ENCODE results near the gene TRPM8. TPM values are rescaled to one million over a fixed set of nuclear protein-coding genes. Genes with fewer than 3 reads are reported as not detected.

Gene TRPM8
- polyA plus RNA-seq, 1 experiment = 0.11 TPM

DNA sequence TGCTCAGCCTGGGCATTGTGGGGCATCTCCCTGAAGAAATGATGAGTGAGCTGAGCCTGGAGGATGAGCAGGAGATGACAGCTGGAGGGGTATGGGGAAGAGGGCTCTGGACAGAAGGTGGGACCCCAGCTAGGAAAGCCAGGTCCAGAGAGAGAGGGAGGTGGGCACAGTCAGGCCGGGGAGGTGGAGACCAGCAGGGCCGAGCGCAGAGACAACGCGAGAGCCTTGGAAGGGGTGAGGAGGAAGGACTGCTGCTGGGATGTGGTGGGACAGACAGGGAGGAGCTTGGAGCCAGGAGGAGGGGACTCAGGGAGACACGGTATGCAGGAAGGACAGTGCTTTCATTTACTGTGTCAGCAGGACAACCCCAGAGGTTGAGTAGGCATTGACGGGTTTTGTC is 8.2 kb downstream of the TRPM8 start:
- CTCF ChIA-PET = interaction anchor here (0.5 kb wide), 1 partner anchor 39 kb away, joined by 4 read pairs; no protein-coding TSS in a partner anchor
- H3K27ac ChIP-seq (ENCODE audit: low read depth, low read length) = no peak overlapping the region
- TF ChIP-seq, protein P1, sequence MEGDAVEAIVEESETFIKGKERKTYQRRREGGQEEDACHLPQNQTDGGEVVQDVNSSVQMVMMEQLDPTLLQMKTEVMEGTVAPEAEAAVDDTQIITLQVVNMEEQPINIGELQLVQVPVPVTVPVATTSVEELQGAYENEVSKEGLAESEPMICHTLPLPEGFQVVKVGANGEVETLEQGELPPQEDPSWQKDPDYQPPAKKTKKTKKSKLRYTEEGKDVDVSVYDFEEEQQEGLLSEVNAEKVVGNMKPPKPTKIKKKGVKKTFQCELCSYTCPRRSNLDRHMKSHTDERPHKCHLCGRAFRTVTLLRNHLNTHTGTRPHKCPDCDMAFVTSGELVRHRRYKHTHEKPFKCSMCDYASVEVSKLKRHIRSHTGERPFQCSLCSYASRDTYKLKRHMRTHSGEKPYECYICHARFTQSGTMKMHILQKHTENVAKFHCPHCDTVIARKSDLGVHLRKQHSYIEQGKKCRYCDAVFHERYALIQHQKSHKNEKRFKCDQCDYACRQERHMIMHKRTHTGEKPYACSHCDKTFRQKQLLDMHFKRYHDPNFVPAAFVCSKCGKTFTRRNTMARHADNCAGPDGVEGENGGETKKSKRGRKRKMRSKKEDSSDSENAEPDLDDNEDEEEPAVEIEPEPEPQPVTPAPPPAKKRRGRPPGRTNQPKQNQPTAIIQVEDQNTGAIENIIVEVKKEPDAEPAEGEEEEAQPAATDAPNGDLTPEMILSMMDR (IDR thresholded peaks at IDR 0.05; ENCODE audit: low read depth, low read length) = no peak
- H3K4me3 ChIP-seq (ENCODE audit: low read depth, low read length) = no peak overlapping the region
- H3K9me3 ChIP-seq (ENCODE audit: control insufficient read depth, insufficient read depth, low read length) = no peaks in the 10 kb centered on the region
- peaks cover 2% of the 10 kb centered on the region for H3K27me3 ChIP-seq (ENCODE audit: control insufficient read depth, insufficient read depth, low read length)
- POLR2A ChIA-PET = interaction anchor here (0.6 kb wide), 1 partner anchor 1679 kb away, joined by 7 read pairs; no protein-coding TSS in a partner anchor
- DNase-seq (ENCODE audit: low read depth, low spot score) = no peak

DNA sequence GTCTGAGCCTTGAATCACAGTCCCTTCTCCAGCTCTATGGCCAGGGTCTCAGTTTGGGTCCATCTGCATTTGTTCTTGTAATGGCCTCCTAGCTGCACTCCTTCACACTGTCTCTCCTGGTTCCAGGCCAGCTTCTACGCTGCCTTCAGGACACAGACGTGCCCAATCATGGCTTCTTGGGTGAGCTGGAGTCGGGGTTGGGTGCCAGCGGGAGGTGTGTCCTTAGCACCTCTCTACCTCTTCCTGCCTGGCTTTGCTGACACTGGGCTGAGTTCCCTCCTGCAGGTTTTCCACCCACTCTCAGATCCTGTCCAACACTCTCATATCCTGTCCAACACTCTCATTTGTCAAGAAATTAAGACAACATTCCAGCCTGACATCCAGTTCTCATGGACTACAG is 9.6 kb downstream of the TRPM8 start:
- Histone ChIP-seq H3K9me3 (ENCODE audit: control insufficient read depth, insufficient read depth, low read length) (no peaks in the 10 kb centered on the region), H3K4me3 (ENCODE audit: low read depth, low read length) (no peak overlapping the region), H3K27me3 (ENCODE audit: control insufficient read depth, insufficient read depth, low read length) (peaks cover 2% of the 10 kb centered on the region), H3K27ac (ENCODE audit: low read depth, low read length) (no peak overlapping the region)
- ChIA-PET CTCF (interaction anchor here (1.0 kb wide), 1 partner anchor 9 kb away, joined by 3 read pairs; no protein-coding TSS in a partner anchor), POLR2A (no interaction called here)
- TF ChIP-seq, protein P1 (IDR thresholded peaks at IDR 0.05; ENCODE audit: low read depth, low read length) = no peak
- DNase-seq (ENCODE audit: low read depth, low spot score) = no peak

DNA sequence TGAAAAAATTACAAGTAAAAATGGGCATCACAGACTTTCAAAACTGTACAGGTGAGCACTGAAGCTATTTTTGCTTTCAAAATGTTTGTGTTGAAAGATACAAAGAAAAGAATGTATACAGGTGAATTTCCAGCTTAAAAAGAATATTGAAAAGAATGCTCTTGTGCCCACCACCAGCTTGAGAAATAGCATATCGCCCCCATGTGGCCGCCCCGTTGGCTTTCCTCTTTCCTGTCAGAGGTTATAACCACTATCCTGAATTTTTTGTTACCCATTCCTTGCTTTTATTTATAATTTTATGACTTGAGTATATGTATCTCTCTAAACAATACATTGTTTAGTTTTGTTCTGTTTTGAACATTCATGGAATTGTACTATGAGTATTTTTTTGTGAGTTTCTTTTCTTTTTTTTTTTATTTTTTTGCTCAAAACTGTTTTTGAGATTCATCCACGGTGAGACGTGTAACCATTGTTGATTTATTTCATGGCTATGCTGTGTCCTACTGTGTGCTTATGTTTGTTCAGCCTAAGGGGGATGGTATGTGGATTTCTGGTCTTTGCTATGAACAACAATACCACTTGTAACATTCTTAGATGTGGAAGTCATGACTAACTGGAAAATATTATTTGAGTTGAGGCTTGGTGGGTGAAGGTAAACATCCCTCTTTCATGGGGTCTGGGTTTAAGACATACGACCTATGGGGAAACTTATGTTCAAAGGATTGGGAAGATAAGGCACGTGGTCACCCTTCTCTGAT is 11.6 kb downstream of the TRPM8 start:
- Histone ChIP-seq H3K27me3 (ENCODE audit: control insufficient read depth, insufficient read depth, low read length) (peaks cover 9% of the 10 kb centered on the region), H3K27ac (ENCODE audit: low read depth, low read length) (no peak overlapping the region), H3K4me3 (ENCODE audit: low read depth, low read length) (no peak overlapping the region), H3K9me3 (ENCODE audit: control insufficient read depth, insufficient read depth, low read length) (no peaks in the 10 kb centered on the region)
- POLR2A ChIA-PET = no interaction called here
- TF ChIP-seq, protein P1 (IDR thresholded peaks at IDR 0.05; ENCODE audit: low read depth, low read length) = peak; percentile 65
- DNase-seq (ENCODE audit: low read depth, low spot score) = no peak
- CTCF ChIA-PET = interaction anchor here (0.5 to 1.5 kb wide), 17 partner anchors 9 to 619 kb away, joined by 3 to 15 read pairs (median 4); partner anchors contain the start of genes TRPM8 and UGT1A5

DNA sequence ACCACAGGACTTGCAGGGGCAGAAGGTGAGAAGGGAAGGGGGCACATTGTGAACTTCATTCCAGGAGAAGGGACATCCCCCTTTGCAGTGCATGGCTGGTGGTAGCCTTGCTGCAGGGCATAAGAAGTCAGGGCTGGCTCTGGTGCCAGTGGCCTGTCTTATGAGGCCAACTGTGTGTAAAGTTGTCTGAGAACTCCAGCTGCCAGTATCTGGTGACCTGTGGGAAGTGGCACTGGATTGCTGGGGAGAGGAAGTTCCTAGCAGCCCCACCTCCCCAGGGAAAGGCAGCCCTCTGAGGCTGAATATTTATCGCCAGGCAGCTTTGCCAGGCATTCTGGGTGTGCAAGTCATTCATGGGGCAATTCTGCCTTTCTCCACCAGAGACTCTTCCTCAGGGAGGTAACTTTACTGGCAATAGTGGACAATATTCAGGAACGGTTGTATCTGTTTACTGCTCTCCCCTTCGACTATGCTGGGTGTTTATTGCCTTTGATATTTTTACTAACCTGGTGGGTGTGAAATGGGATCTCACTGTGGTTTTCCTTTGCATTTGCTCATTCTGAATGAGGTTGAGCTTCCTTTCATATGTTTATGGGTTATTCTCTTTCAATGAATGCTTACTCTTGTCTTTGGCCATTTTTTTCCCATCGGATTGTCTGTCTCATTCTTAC is 12.3 kb downstream of the TRPM8 start:
- H3K9me3 ChIP-seq (ENCODE audit: control insufficient read depth, insufficient read depth, low read length) = no peaks in the 10 kb centered on the region
- ChIA-PET POLR2A (no interaction called here), CTCF (no interaction called here)
- H3K27ac ChIP-seq (ENCODE audit: low read depth, low read length) = no peak overlapping the region
- no peak overlapping the region for H3K4me3 ChIP-seq (ENCODE audit: low read depth, low read length)
- TF ChIP-seq, protein P1 (IDR thresholded peaks at IDR 0.05; ENCODE audit: low read depth, low read length) = peak; percentile 13; the same call in 1 of the 2 replicates
- DNase-seq (ENCODE audit: low read depth, low spot score) = no peak
- peaks cover 12% of the 10 kb centered on the region for H3K27me3 ChIP-seq (ENCODE audit: control insufficient read depth, insufficient read depth, low read length)

DNA sequence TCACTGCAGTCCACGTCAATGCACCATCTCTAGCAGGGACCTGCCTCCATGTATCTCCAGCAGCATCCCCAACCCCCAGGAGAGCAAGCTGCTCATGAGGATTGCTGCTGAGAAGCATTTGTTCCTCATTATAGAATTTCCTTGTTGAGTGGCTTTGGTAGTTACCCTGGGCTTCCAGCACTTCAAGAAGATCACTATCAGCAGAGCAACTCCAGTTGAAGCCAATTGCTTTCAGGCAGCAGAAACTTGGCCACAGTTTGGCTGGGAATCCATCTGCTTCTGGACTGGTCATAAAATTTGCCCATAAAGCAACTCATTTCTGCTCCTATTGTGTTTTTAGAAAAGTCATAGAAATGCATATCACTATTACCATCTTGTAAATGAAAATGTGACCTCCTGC is 17.4 kb downstream of the TRPM8 start:
- Histone ChIP-seq H3K9me3 (ENCODE audit: control insufficient read depth, insufficient read depth, low read length) (peaks cover 6% of the 10 kb centered on the region; the same call in 1 of the 2 replicates), H3K4me3 (ENCODE audit: low read depth, low read length) (no peak overlapping the region), H3K27ac (ENCODE audit: low read depth, low read length) (no peak overlapping the region), H3K27me3 (ENCODE audit: control insufficient read depth, insufficient read depth, low read length) (peaks cover 38% of the 10 kb centered on the region)
- POLR2A ChIA-PET = no interaction called here
- no peak for DNase-seq (ENCODE audit: low read depth, low spot score)
- CTCF ChIA-PET = no interaction called here
- TF ChIP-seq, protein P1 (IDR thresholded peaks at IDR 0.05; ENCODE audit: low read depth, low read length) = no peak

Measured in AG04450 (cell line).